Gastrocnemius medialis (tissue), 4 donors: ENCODE results near the gene SLC25A41. TPM values are rescaled to one million over a fixed set of nuclear protein-coding genes. Genes with fewer than 3 reads are reported as not detected.

ENCODE experiments used
- ATAC-seq, 2 donors: fragments of 150-250 bp; one replicate each; pipeline ENCODE4 v1.9.1; 2016
- DNase-seq, 2 donors: peaks; one replicate each; pipeline ENCODE4 v3.0.0-alpha.2; 2019
- H3K27ac ChIP-seq, 4 donors: fragments of 200-600 bp; sonication (generic); 1 replicate in 1 of 4; 2 replicates in 3 of 4; pipeline ENCODE4 v1.5.1; 2016 to 2018; ENCODE audit warnings: mild to moderate bottlenecking in 2 of 4, moderate library complexity in 1 of 4
- H3K27me3 ChIP-seq, 3 donors: fragments of 200-600 bp; sonication (generic) in 2 of 3; 1 replicate in 1 of 3; 2 replicates in 2 of 3; pipeline versions ENCODE4 v1.5.1 to v1.6.0; 2016 to 2019; ENCODE audit warnings: mild to moderate bottlenecking in 1 of 3, moderate library complexity in 1 of 3
- H3K36me3 ChIP-seq, 2 donors: fragments of 200-600 bp; sonication (generic) in 1 of 2; one replicate each; pipeline ENCODE4 v1.5.1; 2017 to 2018
- H3K4me1 ChIP-seq, 2 donors: fragments of 200-600 bp; sonication (generic) in 1 of 2; one replicate each; pipeline ENCODE4 v1.5.1; 2016 to 2017; ENCODE audit warnings: mild to moderate bottlenecking in 2 of 2
- H3K4me3 ChIP-seq, 4 donors: fragments of 200-600 bp; sonication (generic) in 3 of 4; 1 replicate in 1 of 4; 2 replicates in 3 of 4; pipeline ENCODE4 v1.5.1; 2016 to 2019; ENCODE audit warnings: mild to moderate bottlenecking in 2 of 4
- H3K9me3 ChIP-seq, 3 donors: fragments of 200-600 bp; sonication (generic) in 2 of 3; 1 replicate in 1 of 3; 2 replicates in 2 of 3; pipeline ENCODE4 v1.5.1; 2016 to 2019
- CTCF ChIP-seq, 5 experiments: fragments of 450-650 bp in 3 of 5; fragments of 200-600 bp in 2 of 5; sonication (generic) in 2 of 5; IDR thresholded peaks in 4 of 5; conservative IDR thresholded peaks in 1 of 5; 1 replicate in 4 of 5; 2 replicates in 1 of 5; pipeline ENCODE4 v1.5.1; 2016 to 2019; ENCODE audit warnings: antibody characterized with exemption in 5 of 5, mild to moderate bottlenecking in 3 of 5, moderate library complexity in 3 of 5
- POLR2A ChIP-seq, 2 donors: fragments of 450-650 bp; IDR thresholded peaks; one replicate each; pipeline ENCODE4 v1.6.1; 2017; ENCODE audit warnings: antibody characterized with exemption in 2 of 2, mild to moderate bottlenecking in 2 of 2, moderate library complexity in 2 of 2
- in situ Hi-C, 4 donors: fragments of 200-750 bp; cut with MboI; loops; one replicate each; pipeline versions ENCODE4 v1.15.0 to v1.8.0; 2017; ENCODE audit warnings: low sequenced_read_pairs in 4 of 4
- intact Hi-C: fragments of 100-400 bp; cut with DNase I; formaldehyde crosslinking; loops from one replicate; pipeline ENCODE4 v1.15.1; 2023; ENCODE audit warnings: low total_unique reads
- total RNA-seq, 4 donors: library from RNA; depleted of rRNA; stranded (reverse); fragments of >200 nt; gene quantifications; one replicate each; pipeline versions ENCODE4 v1.1.0 to v1.2.3, GENCODE V29; 2016

SLC25A41 gene
- total RNA-seq, 4 donors from 2014 or later, result 0.42 TPM; not detected in 3

GRCh38 chr19:6427131-6427530 is 6.4 kb downstream of the SLC25A41 start:
- intact Hi-C loops, result loop anchor here (10.0 kb wide), 1 partner anchor 212 kb away; no protein-coding TSS in a partner anchor
- Histone ChIP-seq H3K4me3 (no peak overlapping the region), H3K9me3 (no peaks in the 10 kb centered on the region), H3K4me1 (peaks cover 17 to 22% of the 10 kb centered on the region in 2 donors), H3K27ac (no peak overlapping the region), H3K36me3 (no peaks in the 10 kb centered on the region), H3K27me3 (no peaks in the 10 kb centered on the region)
- no peak for ATAC-seq
- no peak for TF ChIP-seq CTCF (IDR thresholded peaks at IDR 0.05 in 4 of 5, conservative IDR thresholded peaks at IDR 0.05 in 1 of 5)
- no peak for TF ChIP-seq POLR2A (IDR thresholded peaks at IDR 0.05)
- in situ Hi-C loops, result no loop called here
- DNase-seq, result no peak

DNA sequence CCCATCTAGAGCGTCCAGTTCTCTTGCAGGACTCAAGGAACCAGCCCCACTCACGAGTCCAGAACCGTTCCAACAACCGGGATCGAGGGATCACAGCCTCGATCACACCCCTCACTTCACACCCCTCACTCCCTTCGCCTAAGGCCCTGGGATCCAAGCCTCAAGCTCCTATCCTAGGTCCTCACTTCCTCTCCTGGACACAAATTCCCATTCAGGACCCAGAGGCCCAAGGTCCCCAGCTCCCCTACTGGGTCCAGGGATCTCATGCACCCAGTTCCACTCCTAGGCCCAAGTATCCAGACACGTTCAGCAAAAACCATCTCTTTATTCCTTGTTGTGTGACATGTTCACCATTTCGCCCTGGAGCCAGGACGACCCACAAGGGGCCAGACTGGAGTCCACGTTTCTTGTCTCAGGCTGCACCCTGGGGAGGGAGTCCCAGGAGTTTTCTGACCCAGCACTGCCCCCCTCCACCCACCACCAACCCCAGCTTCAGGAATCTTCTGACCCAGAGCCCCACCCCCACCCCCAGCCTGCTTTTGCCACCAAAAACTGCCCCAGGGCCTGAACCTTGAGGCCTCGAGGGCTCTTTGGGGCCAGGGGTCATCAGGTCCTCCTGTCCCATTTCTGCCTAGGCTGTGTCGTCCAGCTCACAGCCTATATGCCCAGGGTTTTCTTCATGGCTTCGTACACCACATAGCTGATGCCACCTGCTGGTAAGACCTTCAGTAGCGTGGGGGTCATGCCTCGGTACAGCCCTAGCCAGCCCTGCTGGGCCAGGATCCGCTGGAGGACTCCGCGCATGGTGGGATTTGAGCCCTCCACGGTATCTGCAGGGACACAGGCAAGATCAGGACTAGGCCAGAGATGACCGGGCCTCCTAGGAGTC is 7.6 kb downstream of the SLC25A41 start:
- intact Hi-C loops, result loop anchor here (1.0 to 10.0 kb wide), 4 partner anchors 34 to 211 kb away; partner anchors contain the start of gene CLPP
- in situ Hi-C loops, result no loop called here
- no peak for ATAC-seq

DNA sequence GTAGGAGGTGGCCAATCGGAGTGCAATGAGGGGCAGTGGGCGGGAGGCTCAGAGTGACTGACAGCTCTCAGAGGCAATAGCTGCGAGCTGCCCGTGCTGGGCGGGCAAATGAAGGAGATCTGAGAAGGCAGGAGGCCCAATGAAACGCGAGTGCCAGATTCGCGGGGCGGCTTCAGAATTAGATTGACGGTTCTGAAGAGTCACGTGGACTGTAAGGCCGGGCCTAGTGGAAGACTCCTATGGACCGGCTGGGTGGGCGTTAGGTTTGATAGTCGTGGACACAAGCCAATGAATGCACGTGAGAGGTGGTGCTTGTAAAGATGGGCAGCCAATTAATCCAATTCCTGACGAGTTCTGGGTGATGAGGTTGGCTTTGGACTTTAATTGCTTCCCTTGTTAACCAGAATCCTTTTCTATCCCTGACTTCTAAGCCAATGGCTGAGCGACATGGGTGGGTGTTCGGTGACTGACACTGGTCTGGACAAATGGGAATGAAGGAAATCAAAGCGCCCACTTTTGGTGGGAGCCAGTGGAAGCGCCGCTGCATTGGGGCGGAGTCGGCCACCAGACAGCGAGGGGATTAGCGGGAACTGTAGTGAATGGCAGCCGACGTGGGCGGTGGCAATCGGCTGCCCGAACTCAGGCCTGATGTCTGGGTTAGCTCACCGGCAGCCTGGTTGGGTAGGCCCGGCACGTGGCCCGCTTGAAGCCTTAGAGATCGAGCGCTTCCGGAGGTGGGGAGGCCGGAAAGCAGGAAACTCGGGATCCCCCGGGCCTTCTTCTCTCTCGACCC is 8.4 kb downstream of the SLC25A41 start:
- DNase-seq (peak; percentile 100), ATAC-seq (peak; percentile 92 to 95)
- Histone ChIP-seq H3K27me3 (no peaks in the 10 kb centered on the region), H3K36me3 (peaks cover 0 to 19% of the 10 kb centered on the region in 2 donors), H3K27ac (peak overlapping the region; percentile 84 to 91 (median 86)), H3K4me3 (peak overlapping the region; percentile 36 to 81 (median 44)), H3K4me1 (peaks cover 20 to 24% of the 10 kb centered on the region in 2 donors), H3K9me3 (no peaks in the 10 kb centered on the region)
- in situ Hi-C loops, result no loop called here
- intact Hi-C loops, result loop anchor here (1.0 to 10.0 kb wide), 5 partner anchors 32 to 210 kb away; partner anchors contain the start of genes CLPP and GTF2F1
- TF ChIP-seq CTCF (IDR thresholded peaks at IDR 0.05 in 4 of 5, conservative IDR thresholded peaks at IDR 0.05 in 1 of 5) (peak in 1 of 5 experiments; percentile 13), POLR2A (IDR thresholded peaks at IDR 0.05) (no peak)

More for the DNA sequence above, 7.6 kb downstream of the SLC25A41 start:
- H3K4me3 ChIP-seq, result peak overlapping the region; percentile 36 to 81 (median 44)
- H3K4me1 ChIP-seq, result peaks cover 20 to 24% of the 10 kb centered on the region in 2 donors
- no peaks in the 10 kb centered on the region for H3K27me3 ChIP-seq
- H3K9me3 ChIP-seq, result no peaks in the 10 kb centered on the region
- peaks cover 0 to 10% of the 10 kb centered on the region in 2 donors for H3K36me3 ChIP-seq
- no peak for DNase-seq
- TF ChIP-seq POLR2A (IDR thresholded peaks at IDR 0.05), result no peak
- no peak for TF ChIP-seq CTCF (IDR thresholded peaks at IDR 0.05 in 4 of 5, conservative IDR thresholded peaks at IDR 0.05 in 1 of 5)
- H3K27ac ChIP-seq, result peak overlapping the region; percentile 84 to 91 (median 86)

DNA sequence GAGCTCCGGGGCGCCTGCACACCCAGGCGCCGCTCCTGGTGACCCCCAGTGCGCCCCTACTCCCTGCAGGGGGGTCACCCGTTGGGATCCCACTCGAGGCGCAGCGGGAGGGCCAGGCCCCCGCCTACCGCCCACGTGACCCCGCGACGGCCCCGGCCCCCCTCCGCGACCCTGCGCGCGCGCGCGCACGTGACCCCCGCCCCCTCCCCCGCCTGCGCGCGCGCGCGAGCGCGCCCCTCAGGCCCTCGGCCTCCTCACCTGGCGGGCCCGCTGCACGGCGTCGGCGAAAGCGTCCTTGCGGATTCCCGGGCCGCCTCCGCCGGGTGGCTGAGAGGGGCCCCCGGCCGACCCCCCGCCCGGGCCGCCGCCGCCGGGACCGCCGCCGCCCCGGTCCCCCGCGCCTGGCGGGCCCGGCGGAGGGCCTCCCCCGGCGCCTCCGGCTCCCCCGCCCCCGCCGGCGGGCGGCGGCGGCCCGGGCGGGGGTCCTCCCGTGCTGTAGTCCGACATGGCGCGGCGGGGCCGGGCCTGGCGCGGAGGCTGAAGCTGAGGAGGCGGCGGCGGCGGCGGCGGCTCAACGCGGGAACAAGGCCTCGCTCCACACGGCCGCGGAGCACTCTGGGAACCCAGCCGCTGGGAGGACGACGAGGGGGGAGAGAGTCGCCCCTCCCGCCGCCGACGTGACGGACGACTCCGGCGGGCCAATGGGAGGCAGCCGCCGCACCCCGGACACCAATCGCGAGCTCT is 9.2 kb downstream of the SLC25A41 start, which contains the start of gene KHSRP:
Gene KHSRP, minus strand, starts transcription at position 617 of the 744 bp plus-strand sequence. Its CDS starts 110 bp downstream, at position 507.
- no peaks in the 10 kb centered on the region for H3K27me3 ChIP-seq
- TF ChIP-seq POLR2A (IDR thresholded peaks at IDR 0.05) (peak; percentile 90 to 91), CTCF (IDR thresholded peaks at IDR 0.05 in 4 of 5, conservative IDR thresholded peaks at IDR 0.05 in 1 of 5) (no peak)
- no peaks in the 10 kb centered on the region for H3K9me3 ChIP-seq
- peaks cover 0 to 26% of the 10 kb centered on the region in 2 donors for H3K36me3 ChIP-seq
- ATAC-seq (no peak), DNase-seq (no peak)
- intact Hi-C loops (loop anchor here (1.0 to 10.0 kb wide), 2 partner anchors 31 to 210 kb away; partner anchors contain the start of gene GTF2F1), in situ Hi-C loops (no loop called here)
- H3K4me1 ChIP-seq, result peaks cover 20 to 24% of the 10 kb centered on the region in 2 donors
- H3K4me3 ChIP-seq, result peak within 1 kb of the TSS; percentile 56 to 87 (median 82)
- H3K27ac ChIP-seq, result peak within 1 kb of the TSS; percentile 84 to 91 (median 86)
